ENCODE data around the gene IKZF5. TPM values are rescaled to one million over a fixed set of nuclear protein-coding genes. Genes with fewer than 3 reads are reported as not detected.
A peak's percentile ranks its signal among the peaks of the same experiment; 100 is the strongest.

Gene IKZF5
- total RNA-seq, 1 donor from 2014 or later, result 9.5 TPM

DNA sequence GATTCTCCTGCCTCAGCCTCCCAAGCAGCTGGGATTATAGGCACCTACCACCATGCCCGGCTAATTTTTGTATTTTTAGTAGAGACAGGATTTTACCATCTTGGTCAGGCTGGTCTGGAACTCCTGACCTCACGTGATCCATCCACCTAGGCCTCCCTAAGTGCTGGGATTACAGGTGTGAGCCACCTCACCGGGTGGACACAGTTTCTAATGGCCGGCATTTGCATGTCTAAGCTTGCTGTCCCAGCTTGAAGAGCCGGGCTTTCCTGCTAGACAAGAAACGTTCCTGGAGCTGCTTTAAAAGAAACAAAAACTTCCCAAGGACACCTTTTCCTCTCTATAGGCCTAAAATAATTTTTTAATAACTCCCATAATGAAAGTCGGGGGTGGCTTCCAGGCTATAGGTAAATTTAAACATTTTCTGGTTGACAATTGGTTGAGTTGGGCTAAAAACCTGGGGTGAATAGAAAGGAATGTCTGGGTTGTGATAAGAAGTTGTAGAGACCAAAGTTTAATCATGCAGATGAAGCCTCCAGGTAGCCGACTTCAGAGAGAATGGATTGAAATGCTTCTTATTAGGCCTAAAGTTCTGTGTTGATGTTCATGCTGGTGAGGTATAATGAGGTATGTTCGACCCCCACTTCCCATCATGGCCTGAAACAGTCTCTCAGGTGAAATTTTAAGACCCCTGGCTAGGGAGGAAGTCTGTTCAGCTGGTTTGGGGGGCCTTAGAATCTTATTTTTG is 9.0 kb upstream of the IKZF5 start:
- Mint-ChIP-seq H3K36me3 (ENCODE audit: unreplicated experiment) (peaks cover 5% of the 10 kb centered on the region), H3K4me3 (ENCODE audit: unreplicated experiment) (no peak overlapping the region), H3K27ac (ENCODE audit: unreplicated experiment) (no peak overlapping the region), H3K4me1 (ENCODE audit: low read depth, unreplicated experiment) (no peaks in the 10 kb centered on the region), H3K27me3 (ENCODE audit: unreplicated experiment) (peaks cover 2% of the 10 kb centered on the region), H3K9me3 (ENCODE audit: unreplicated experiment) (no peaks in the 10 kb centered on the region)
- no peak for DNase-seq
- TF ChIP-seq, protein P1, sequence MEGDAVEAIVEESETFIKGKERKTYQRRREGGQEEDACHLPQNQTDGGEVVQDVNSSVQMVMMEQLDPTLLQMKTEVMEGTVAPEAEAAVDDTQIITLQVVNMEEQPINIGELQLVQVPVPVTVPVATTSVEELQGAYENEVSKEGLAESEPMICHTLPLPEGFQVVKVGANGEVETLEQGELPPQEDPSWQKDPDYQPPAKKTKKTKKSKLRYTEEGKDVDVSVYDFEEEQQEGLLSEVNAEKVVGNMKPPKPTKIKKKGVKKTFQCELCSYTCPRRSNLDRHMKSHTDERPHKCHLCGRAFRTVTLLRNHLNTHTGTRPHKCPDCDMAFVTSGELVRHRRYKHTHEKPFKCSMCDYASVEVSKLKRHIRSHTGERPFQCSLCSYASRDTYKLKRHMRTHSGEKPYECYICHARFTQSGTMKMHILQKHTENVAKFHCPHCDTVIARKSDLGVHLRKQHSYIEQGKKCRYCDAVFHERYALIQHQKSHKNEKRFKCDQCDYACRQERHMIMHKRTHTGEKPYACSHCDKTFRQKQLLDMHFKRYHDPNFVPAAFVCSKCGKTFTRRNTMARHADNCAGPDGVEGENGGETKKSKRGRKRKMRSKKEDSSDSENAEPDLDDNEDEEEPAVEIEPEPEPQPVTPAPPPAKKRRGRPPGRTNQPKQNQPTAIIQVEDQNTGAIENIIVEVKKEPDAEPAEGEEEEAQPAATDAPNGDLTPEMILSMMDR (IDR thresholded peaks at IDR 0.05; ENCODE audit: partially characterized antibody, unreplicated experiment), result no peak

DNA sequence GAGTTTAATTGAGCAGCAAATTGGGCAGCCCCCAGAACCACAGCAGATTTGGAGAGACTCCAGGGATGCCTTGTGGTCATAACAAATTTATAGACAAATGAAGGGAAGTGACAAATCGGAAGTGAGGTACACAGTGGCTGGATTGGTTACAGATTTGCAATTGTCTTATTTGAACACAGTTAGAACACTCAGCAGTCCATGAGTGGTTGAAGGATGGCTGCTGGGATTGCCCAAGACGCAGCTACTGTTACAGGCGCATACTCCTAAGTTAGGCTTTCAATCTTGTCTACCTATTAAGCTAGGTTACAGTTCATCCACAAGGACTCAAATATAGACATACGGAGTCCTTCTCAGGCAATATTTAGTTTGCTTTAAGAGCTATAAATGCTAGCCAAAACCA is 7.6 kb upstream of the IKZF5 start:
- DNase-seq, result no peak
- TF ChIP-seq, protein P1 (IDR thresholded peaks at IDR 0.05; ENCODE audit: partially characterized antibody, unreplicated experiment), result no peak
- Mint-ChIP-seq H3K27ac (ENCODE audit: unreplicated experiment) (no peak overlapping the region), H3K4me3 (ENCODE audit: unreplicated experiment) (no peak overlapping the region), H3K9me3 (ENCODE audit: unreplicated experiment) (no peaks in the 10 kb centered on the region), H3K4me1 (ENCODE audit: low read depth, unreplicated experiment) (no peaks in the 10 kb centered on the region), H3K27me3 (ENCODE audit: unreplicated experiment) (peaks cover 2% of the 10 kb centered on the region), H3K36me3 (ENCODE audit: unreplicated experiment) (peaks cover 12% of the 10 kb centered on the region)

DNA sequence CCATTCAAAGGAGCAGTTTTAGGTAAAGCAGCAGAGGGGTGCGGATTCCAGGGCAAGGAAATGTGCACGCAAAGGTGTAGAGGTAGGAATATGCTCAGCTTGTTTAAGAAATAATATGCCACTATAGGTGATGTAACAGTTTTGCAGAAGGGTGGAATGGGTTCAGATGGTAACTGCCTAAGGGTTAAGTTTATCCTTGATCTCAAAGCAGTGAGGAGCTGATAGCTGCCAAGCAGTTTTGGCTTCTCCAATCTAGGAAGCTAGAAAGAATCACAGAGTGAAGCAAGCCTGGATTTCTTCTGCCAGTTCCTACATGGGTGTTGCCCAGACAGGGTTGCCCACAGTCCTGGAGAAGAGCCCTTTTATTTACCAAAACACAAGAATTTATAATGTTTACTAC is 6.2 kb upstream of the IKZF5 start:
- Mint-ChIP-seq H3K4me1 (ENCODE audit: low read depth, unreplicated experiment) (no peaks in the 10 kb centered on the region), H3K36me3 (ENCODE audit: unreplicated experiment) (peaks cover 12% of the 10 kb centered on the region), H3K27ac (ENCODE audit: unreplicated experiment) (no peak overlapping the region), H3K4me3 (ENCODE audit: unreplicated experiment) (no peak overlapping the region), H3K27me3 (ENCODE audit: unreplicated experiment) (peaks cover 5% of the 10 kb centered on the region), H3K9me3 (ENCODE audit: unreplicated experiment) (no peaks in the 10 kb centered on the region)
- TF ChIP-seq, protein P1 (IDR thresholded peaks at IDR 0.05; ENCODE audit: partially characterized antibody, unreplicated experiment), result no peak
- no peak for DNase-seq

DNA sequence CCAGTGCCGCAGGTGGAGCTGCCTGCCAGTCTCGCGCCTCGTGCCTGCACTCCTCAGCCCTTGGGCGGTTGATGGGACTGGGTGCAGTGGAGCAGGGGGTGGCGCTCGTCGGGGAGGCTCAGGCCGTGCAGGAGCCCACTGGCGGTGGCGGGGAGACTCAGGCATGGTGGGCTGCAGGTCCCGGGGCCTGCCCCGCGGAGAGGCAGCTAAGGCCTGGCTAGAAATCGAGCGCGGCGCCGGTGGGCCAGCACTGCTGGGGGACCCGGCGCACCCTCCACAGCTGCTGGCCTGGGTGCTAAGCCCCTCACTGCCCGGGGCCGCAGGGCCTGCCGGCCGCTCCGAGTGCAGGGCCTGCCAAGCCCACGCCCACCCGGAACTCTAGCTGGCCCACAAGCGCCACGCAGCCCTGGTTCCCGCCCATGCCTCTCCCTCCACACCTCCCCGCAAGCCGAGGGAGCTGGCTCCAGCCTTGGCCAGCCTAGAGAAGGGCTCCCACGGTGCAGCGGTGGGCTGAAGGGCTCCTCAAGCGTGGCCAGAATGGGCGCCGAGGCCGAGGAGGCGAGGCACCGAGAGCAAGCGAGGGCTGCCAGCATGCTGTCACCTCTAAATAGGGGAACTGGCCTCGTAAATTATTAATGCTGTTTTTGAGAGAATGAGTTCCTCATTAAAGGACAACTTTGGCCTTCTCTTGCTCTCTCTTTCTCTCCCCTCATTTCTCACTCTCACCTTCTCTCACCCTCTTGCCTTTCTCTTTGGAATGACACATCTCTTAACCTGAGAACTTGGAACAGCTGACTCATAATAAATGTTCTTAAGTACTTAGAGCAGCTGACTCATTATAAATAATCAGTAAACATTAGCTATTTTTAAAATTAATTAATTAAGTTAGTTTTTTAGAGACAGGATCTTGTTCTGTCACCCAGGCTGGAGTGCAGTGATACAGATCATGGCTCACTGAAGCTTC is 5.1 kb upstream of the IKZF5 start:
- Mint-ChIP-seq H3K9me3 (ENCODE audit: unreplicated experiment) (peaks cover 6% of the 10 kb centered on the region), H3K4me3 (ENCODE audit: unreplicated experiment) (peak overlapping the region; percentile 6), H3K27ac (ENCODE audit: unreplicated experiment) (no peak overlapping the region), H3K36me3 (ENCODE audit: unreplicated experiment) (peaks cover 12% of the 10 kb centered on the region), H3K4me1 (ENCODE audit: low read depth, unreplicated experiment) (no peaks in the 10 kb centered on the region), H3K27me3 (ENCODE audit: unreplicated experiment) (peaks cover 9% of the 10 kb centered on the region)
- DNase-seq, result no peak
- TF ChIP-seq, protein P1 (IDR thresholded peaks at IDR 0.05; ENCODE audit: partially characterized antibody, unreplicated experiment), result no peak
